GM23248 (cell line): ENCODE results near the gene LZIC.

ENCODE experiments used
- EZH2 ChIP-seq: fragments of 200-600 bp; sonication (generic); IDR thresholded peaks from 2 replicates; pipeline ENCODE4 v1.6.1; 2018; ENCODE audit warnings: antibody characterized with exemption, mild to moderate bottlenecking; ENCODE audit not compliant: insufficient read depth, poor library complexity, severe bottlenecking
- EZH2phosphoT487 ChIP-seq: fragments of 200-600 bp; sonication (generic); IDR thresholded peaks from 2 replicates; pipeline ENCODE4 v1.6.1; 2018; ENCODE audit warnings: antibody characterized with exemption, moderate library complexity, mild to moderate bottlenecking, low read depth; ENCODE audit not compliant: insufficient read depth

- TF ChIP-seq EZH2phosphoT487 (no peak), EZH2 (no peak)
Measured at GRCh38 chr1:9903801-9904527, 39.2 kb downstream of the LZIC start.
